Measurements from ENCODE around the gene FAM136A. TPM values are rescaled to one million over a fixed set of nuclear protein-coding genes. Genes with fewer than 3 reads are reported as not detected.

Gene FAM136A
- total RNA-seq, 4 donors from 2014 or later, result 10.7 to 45.1 (median 31.0) TPM

DNA sequence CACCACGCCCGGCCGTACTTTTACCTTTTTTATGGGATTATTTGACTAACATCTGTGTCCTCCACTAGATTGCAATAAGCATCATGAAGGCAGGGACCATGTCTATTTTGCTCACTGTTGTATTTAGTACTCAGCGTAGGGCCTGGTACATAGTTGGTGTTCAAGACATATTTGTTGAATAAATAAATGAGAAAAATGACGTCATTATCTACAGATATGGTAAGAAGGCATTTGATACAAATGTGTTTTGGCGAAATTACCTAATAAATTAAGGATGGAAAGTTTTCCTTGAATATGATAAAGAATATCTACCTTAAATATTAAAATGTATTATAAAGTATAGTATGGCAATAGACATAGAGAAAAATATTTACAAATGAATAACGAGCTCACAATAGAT, 24.0 kb upstream of the FAM136A start:
- intact Hi-C loops (cut with DNase I; ENCODE audit: low total_unique reads) (no loop called here), in situ Hi-C loops (cut with MboI; ENCODE audit: low pct_ligation_motif_present in 1 of 4, low pct_unique_long_range_greater_than_20kb in 1 of 4, low sequenced_read_pairs in 3 of 4) (no loop called here)
- DNase-seq, result no peak
- Histone ChIP-seq H3K27me3 (no peaks in the 10 kb centered on the region), H3K9me3 (no peaks in the 10 kb centered on the region), H3K36me3 (no peaks in the 10 kb centered on the region), H3K4me3 (no peak overlapping the region), H3K27ac (no peak overlapping the region), H3K4me1 (peaks cover 0 to 11% (median 2%) of the 10 kb centered on the region in 4 donors)
- no peak for TF ChIP-seq POLR2AphosphoS5 (IDR thresholded peaks at IDR 0.05)
- TF ChIP-seq, protein P1, sequence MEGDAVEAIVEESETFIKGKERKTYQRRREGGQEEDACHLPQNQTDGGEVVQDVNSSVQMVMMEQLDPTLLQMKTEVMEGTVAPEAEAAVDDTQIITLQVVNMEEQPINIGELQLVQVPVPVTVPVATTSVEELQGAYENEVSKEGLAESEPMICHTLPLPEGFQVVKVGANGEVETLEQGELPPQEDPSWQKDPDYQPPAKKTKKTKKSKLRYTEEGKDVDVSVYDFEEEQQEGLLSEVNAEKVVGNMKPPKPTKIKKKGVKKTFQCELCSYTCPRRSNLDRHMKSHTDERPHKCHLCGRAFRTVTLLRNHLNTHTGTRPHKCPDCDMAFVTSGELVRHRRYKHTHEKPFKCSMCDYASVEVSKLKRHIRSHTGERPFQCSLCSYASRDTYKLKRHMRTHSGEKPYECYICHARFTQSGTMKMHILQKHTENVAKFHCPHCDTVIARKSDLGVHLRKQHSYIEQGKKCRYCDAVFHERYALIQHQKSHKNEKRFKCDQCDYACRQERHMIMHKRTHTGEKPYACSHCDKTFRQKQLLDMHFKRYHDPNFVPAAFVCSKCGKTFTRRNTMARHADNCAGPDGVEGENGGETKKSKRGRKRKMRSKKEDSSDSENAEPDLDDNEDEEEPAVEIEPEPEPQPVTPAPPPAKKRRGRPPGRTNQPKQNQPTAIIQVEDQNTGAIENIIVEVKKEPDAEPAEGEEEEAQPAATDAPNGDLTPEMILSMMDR (IDR thresholded peaks at IDR 0.05), result no peak
- no peak for TF ChIP-seq POLR2A (IDR thresholded peaks at IDR 0.05)
- TF ChIP-seq EP300 (IDR thresholded peaks at IDR 0.05; ENCODE audit: low read depth), result no peak
- 89 to 95% methylated on average over 4 to 7 of the region's 7 CpGs for WGBS, 2 donors (ENCODE audit: low coverage in 1 of 2)

GRCh38 chr2:70322518-70322917, 20.7 kb upstream of the FAM136A start:
- intact Hi-C loops (cut with DNase I; ENCODE audit: low total_unique reads), result no loop called here
- no peak for DNase-seq

DNA sequence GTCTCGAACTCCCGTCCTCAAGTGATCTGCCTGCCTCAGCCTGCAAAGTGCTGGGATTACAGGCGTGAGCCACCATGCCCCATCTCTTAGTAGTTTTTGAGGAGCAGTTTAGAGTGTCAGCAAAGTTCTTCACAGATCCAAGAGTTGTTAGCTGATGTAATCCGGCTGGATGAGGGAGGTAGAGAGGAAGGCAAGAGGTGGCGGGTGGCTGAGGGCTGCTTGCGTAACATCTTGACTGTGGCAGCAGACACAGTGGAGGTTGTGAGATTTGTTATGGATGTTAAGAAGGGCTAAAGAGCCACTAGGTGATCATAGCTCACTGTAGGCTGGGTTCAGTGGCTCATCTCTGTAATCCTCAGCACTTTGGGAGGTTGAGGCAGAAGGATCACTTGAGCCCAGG, 19.5 kb upstream of the FAM136A start:
- H3K9me3 ChIP-seq, result no peaks in the 10 kb centered on the region
- intact Hi-C loops (cut with DNase I; ENCODE audit: low total_unique reads) (no loop called here), in situ Hi-C loops (cut with MboI; ENCODE audit: low pct_ligation_motif_present in 1 of 4, low pct_unique_long_range_greater_than_20kb in 1 of 4, low sequenced_read_pairs in 3 of 4) (loop anchor here in 3 of 4 donors (25.0 kb wide), 1 partner anchor 616 kb away; the partner anchor contains the start of gene ATP6V1B1 (in 3 of the 3))
- H3K4me3 ChIP-seq, result no peak overlapping the region
- no peak for DNase-seq
- H3K27ac ChIP-seq, result no peak overlapping the region
- WGBS, 2 donors (ENCODE audit: low coverage in 1 of 2), result 79% methylated on average over 6 of the region's 6 CpGs; no CpG with 5 or more reads in 1 of the 2 donors
- H3K36me3 ChIP-seq, result no peaks in the 10 kb centered on the region
- TF ChIP-seq EP300 (IDR thresholded peaks at IDR 0.05; ENCODE audit: low read depth) (no peak), POLR2A (IDR thresholded peaks at IDR 0.05) (no peak), POLR2AphosphoS5 (IDR thresholded peaks at IDR 0.05) (no peak)
- TF ChIP-seq, protein P1 (IDR thresholded peaks at IDR 0.05), result no peak
- H3K4me1 ChIP-seq, result no peaks in the 10 kb centered on the region
- H3K27me3 ChIP-seq, result no peaks in the 10 kb centered on the region

More at GRCh38 chr2:70322518-70322917, 20.7 kb upstream of the FAM136A start:
- no peak for TF ChIP-seq POLR2AphosphoS5 (IDR thresholded peaks at IDR 0.05)
- TF ChIP-seq, protein P1 (IDR thresholded peaks at IDR 0.05), result no peak
- TF ChIP-seq EP300 (IDR thresholded peaks at IDR 0.05; ENCODE audit: low read depth), result no peak
- Histone ChIP-seq H3K27me3 (no peaks in the 10 kb centered on the region), H3K4me3 (no peak overlapping the region), H3K4me1 (no peaks in the 10 kb centered on the region), H3K9me3 (no peaks in the 10 kb centered on the region), H3K36me3 (no peaks in the 10 kb centered on the region), H3K27ac (no peak overlapping the region)
- in situ Hi-C loops (cut with MboI; ENCODE audit: low pct_ligation_motif_present in 1 of 4, low pct_unique_long_range_greater_than_20kb in 1 of 4, low sequenced_read_pairs in 3 of 4), result loop anchor here in 3 of 4 donors (25.0 kb wide), 1 partner anchor 615 kb away; the partner anchor contains the start of gene ATP6V1B1 (in 3 of the 3)
- 71 to 83% methylated on average over 2 of the region's 2 CpGs for WGBS, 2 donors (ENCODE audit: low coverage in 1 of 2)

DNA sequence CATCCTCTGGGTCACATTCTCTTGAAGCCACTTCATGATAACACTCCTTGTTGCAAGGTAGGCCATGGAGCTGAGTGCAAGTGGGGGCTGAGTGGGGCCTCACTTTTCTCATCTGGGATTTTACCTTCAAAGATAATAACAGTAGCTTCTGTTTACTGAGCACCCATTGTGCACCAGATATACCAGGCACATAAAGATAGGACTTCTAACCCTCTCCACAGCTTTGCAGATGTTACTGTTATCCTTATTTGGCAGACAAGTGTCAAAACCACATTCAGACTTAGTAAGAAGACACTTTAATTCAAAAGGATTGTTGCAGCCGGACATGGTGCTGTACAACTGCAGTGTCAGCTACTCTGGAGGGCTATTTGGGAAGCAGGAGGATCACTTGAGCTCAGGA, 12.8 kb upstream of the FAM136A start:
- Histone ChIP-seq H3K4me1 (no peaks in the 10 kb centered on the region), H3K36me3 (no peaks in the 10 kb centered on the region), H3K4me3 (no peak overlapping the region), H3K27me3 (peaks cover 5% of the 10 kb centered on the region), H3K27ac (no peak overlapping the region), H3K9me3 (no peaks in the 10 kb centered on the region)
- in situ Hi-C loops (cut with MboI; ENCODE audit: low pct_ligation_motif_present in 1 of 4, low pct_unique_long_range_greater_than_20kb in 1 of 4, low sequenced_read_pairs in 3 of 4), result loop anchor here in 3 of 4 donors (25.0 kb wide), 1 partner anchor 623 kb away; the partner anchor contains the start of gene ATP6V1B1 (in 3 of the 3)
- no peak for TF ChIP-seq EP300 (IDR thresholded peaks at IDR 0.05; ENCODE audit: low read depth)
- TF ChIP-seq POLR2AphosphoS5 (IDR thresholded peaks at IDR 0.05), result no peak
- no peak for TF ChIP-seq POLR2A (IDR thresholded peaks at IDR 0.05)
- TF ChIP-seq, protein P1 (IDR thresholded peaks at IDR 0.05), result no peak
- intact Hi-C loops (cut with DNase I; ENCODE audit: low total_unique reads), result no loop called here
- DNase-seq, result no peak
- WGBS, 2 donors (ENCODE audit: low coverage in 1 of 2), result 72% methylated on average over 1 of the region's 1 CpG; no CpG with 5 or more reads in 1 of the 2 donors

Measured in transverse colon (tissue), 4 donors.